ENCODE data around the gene PLLP. TPM values are rescaled to one million over a fixed set of nuclear protein-coding genes. Genes with fewer than 3 reads are reported as not detected.

Gene PLLP
- total and polyA plus RNA-seq, 7 donors = 0.99 to 10.2 (median 4.2) TPM

- TF ChIP-seq POLR2AphosphoS5 (IDR thresholded peaks at IDR 0.05) (no peak), CTCF (IDR thresholded peaks at IDR 0.05) (no peak), EP300 (IDR thresholded peaks at IDR 0.05) (no peak), POLR2A (IDR thresholded peaks at IDR 0.05) (no peak)
- Histone ChIP-seq H3K4me3 (no peak overlapping the region), H3K27me3 (no peaks in the 10 kb centered on the region), H3K9me3 (no peaks in the 10 kb centered on the region), H3K4me1 (peaks cover 0 to 12% (median 9%) of the 10 kb centered on the region in 4 donors), H3K36me3 (no peaks in the 10 kb centered on the region), H3K27ac (no peak overlapping the region)
- intact Hi-C loops (cut with DNase I) = no loop called here
- peak; percentile 30 for DNase-seq
- WGBS, 2 donors = 89 to 91% methylated on average over 17 of the region's 17 CpGs
Measured at GRCh38 chr16:57262841-57263540, 21.5 kb downstream of the PLLP start.

- no peak overlapping the region for H3K4me3 ChIP-seq
- no peak for TF ChIP-seq POLR2AphosphoS5 (IDR thresholded peaks at IDR 0.05)
- no peak for TF ChIP-seq CTCF (IDR thresholded peaks at IDR 0.05)
- TF ChIP-seq EP300 (IDR thresholded peaks at IDR 0.05) = no peak
- no peak for TF ChIP-seq POLR2A (IDR thresholded peaks at IDR 0.05)
- peaks cover 0 to 12% (median 9%) of the 10 kb centered on the region in 4 donors for H3K4me1 ChIP-seq
- no peak overlapping the region for H3K27ac ChIP-seq
- no peaks in the 10 kb centered on the region for H3K36me3 ChIP-seq
- intact Hi-C loops (cut with DNase I) = no loop called here
- peak; percentile 44 for DNase-seq
- no peaks in the 10 kb centered on the region for H3K27me3 ChIP-seq
- no peaks in the 10 kb centered on the region for H3K9me3 ChIP-seq
- 95 to 97% methylated on average over 9 of the region's 9 CpGs for WGBS, 2 donors
Measured at GRCh38 chr16:57261806-57262205, 22.7 kb downstream of the PLLP start.

GRCh38 chr16:57260294-57260929 is 24.1 kb downstream of the PLLP start:
- intact Hi-C loops (cut with DNase I) = no loop called here
- Histone ChIP-seq H3K27ac (peak overlapping the region; percentile 28 to 61 (median 31)), H3K27me3 (no peaks in the 10 kb centered on the region), H3K36me3 (peaks cover 0 to 9% (median 1%) of the 10 kb centered on the region in 4 donors), H3K9me3 (no peaks in the 10 kb centered on the region), H3K4me3 (no peak overlapping the region), H3K4me1 (peaks cover 0 to 10% (median 8%) of the 10 kb centered on the region in 4 donors)
- peak; percentile 59 for DNase-seq
- TF ChIP-seq POLR2AphosphoS5 (IDR thresholded peaks at IDR 0.05) (peak in 1 of 4 donors; percentile 26), CTCF (IDR thresholded peaks at IDR 0.05) (no peak)
- WGBS, 2 donors = 48 to 80% methylated on average over 16 of the region's 16 CpGs

- no peaks in the 10 kb centered on the region for H3K27me3 ChIP-seq
- H3K27ac ChIP-seq = no peak overlapping the region
- intact Hi-C loops (cut with DNase I) = no loop called here
- 82 to 89% methylated on average over 1 of the region's 1 CpG for WGBS, 2 donors
- H3K36me3 ChIP-seq = peaks cover 0 to 22% (median 7%) of the 10 kb centered on the region in 4 donors
- TF ChIP-seq POLR2AphosphoS5 (IDR thresholded peaks at IDR 0.05) = no peak
- TF ChIP-seq POLR2A (IDR thresholded peaks at IDR 0.05) = no peak
- DNase-seq = peak; percentile 24
- no peak overlapping the region for H3K4me3 ChIP-seq
- H3K9me3 ChIP-seq = no peaks in the 10 kb centered on the region
- peaks cover 0 to 10% (median 8%) of the 10 kb centered on the region in 4 donors for H3K4me1 ChIP-seq
Measured at GRCh38 chr16:57258910-57259475, 25.5 kb downstream of the PLLP start.

GRCh38 chr16:57258226-57258909 is 26.1 kb downstream of the PLLP start:
- DNase-seq = peak; percentile 58
- Histone ChIP-seq H3K4me1 (peaks cover 0 to 10% (median 8%) of the 10 kb centered on the region in 4 donors), H3K36me3 (peaks cover 0 to 28% (median 10%) of the 10 kb centered on the region in 4 donors), H3K27me3 (no peaks in the 10 kb centered on the region), H3K27ac (no peak overlapping the region), H3K9me3 (no peaks in the 10 kb centered on the region), H3K4me3 (no peak overlapping the region)
- no peak for TF ChIP-seq EP300 (IDR thresholded peaks at IDR 0.05)
- TF ChIP-seq CTCF (IDR thresholded peaks at IDR 0.05) = no peak
- TF ChIP-seq POLR2AphosphoS5 (IDR thresholded peaks at IDR 0.05) = no peak
- no peak for TF ChIP-seq POLR2A (IDR thresholded peaks at IDR 0.05)
- intact Hi-C loops (cut with DNase I) = no loop called here
- WGBS, 2 donors = 97% methylated on average over 18 of the region's 18 CpGs

Data from sigmoid colon (tissue), 7 donors.